ENCODE measurements around the gene MLN.
"Not testable (repeated sequence)": the region's sequence is repeated elsewhere in the genome, so short reads cannot be mapped to it uniquely, and the experiment has no call there.

Gene MLN

GRCh38 chr6:33836806-33837469 lies 33.1 kb upstream of the MLN start:
- Histone ChIP-seq H3K9me3 (ENCODE audit: control insufficient read depth, low read length) (no peaks in the 10 kb centered on the region), H3K36me3 (ENCODE audit: control insufficient read depth, insufficient read depth, low read length) (no peaks in the 10 kb centered on the region), H2AFZ (no peak overlapping the region), H3K27ac (no peak overlapping the region), H3K4me2 (ENCODE audit: low read length) (no peak overlapping the region), H3K9ac (no peak overlapping the region), H3K4me1 (no peaks in the 10 kb centered on the region), H3K79me2 (no peaks in the 10 kb centered on the region), H3K4me3 (ENCODE audit: low read depth, low read length) (no peak overlapping the region), H3K27me3 (ENCODE audit: control insufficient read depth, insufficient read depth, low read length) (no peaks in the 10 kb centered on the region)
- TF ChIP-seq CTCF (IDR thresholded peaks at IDR 0.05), result no peak

GRCh38 chr6:33834401-33835392 lies 30.9 kb upstream of the MLN start:
- H3K27me3 ChIP-seq (ENCODE audit: control insufficient read depth, insufficient read depth, low read length), result no peaks in the 10 kb centered on the region
- H3K4me2 ChIP-seq (ENCODE audit: low read length), result no peak overlapping the region
- H3K27ac ChIP-seq, result no peak overlapping the region
- no peak overlapping the region for H2AFZ ChIP-seq
- TF ChIP-seq CTCF (IDR thresholded peaks at IDR 0.05), result no peak
- no peak overlapping the region for H3K4me3 ChIP-seq (ENCODE audit: low read depth, low read length)
- H3K79me2 ChIP-seq, result no peaks in the 10 kb centered on the region
- no peaks in the 10 kb centered on the region for H3K9me3 ChIP-seq (ENCODE audit: control insufficient read depth, low read length)
- H3K36me3 ChIP-seq (ENCODE audit: control insufficient read depth, insufficient read depth, low read length), result no peaks in the 10 kb centered on the region
- H3K4me1 ChIP-seq, result no peaks in the 10 kb centered on the region
- H3K9ac ChIP-seq, result no peak overlapping the region

- Histone ChIP-seq H3K4me3 (ENCODE audit: low read depth, low read length) (no peak overlapping the region), H3K9me3 (ENCODE audit: control insufficient read depth, low read length) (no peaks in the 10 kb centered on the region), H3K36me3 (ENCODE audit: control insufficient read depth, insufficient read depth, low read length) (no peaks in the 10 kb centered on the region), H2AFZ (no peak overlapping the region), H3K79me2 (no peaks in the 10 kb centered on the region), H3K4me2 (ENCODE audit: low read length) (no peak overlapping the region), H3K9ac (no peak overlapping the region), H3K27ac (no peak overlapping the region), H3K27me3 (ENCODE audit: control insufficient read depth, insufficient read depth, low read length) (no peaks in the 10 kb centered on the region), H3K4me1 (no peaks in the 10 kb centered on the region)
- no peak for TF ChIP-seq CTCF (IDR thresholded peaks at IDR 0.05)
Observed at GRCh38 chr6:33833599-33833998, 29.8 kb upstream of the MLN start.

- H3K36me3 ChIP-seq (ENCODE audit: control insufficient read depth, insufficient read depth, low read length); H3K9ac ChIP-seq; H3K79me2 ChIP-seq; H3K27ac ChIP-seq; H3K9me3 ChIP-seq (ENCODE audit: control insufficient read depth, low read length); H3K4me2 ChIP-seq (ENCODE audit: low read length); H3K4me3 ChIP-seq (ENCODE audit: low read depth, low read length); H3K27me3 ChIP-seq (ENCODE audit: control insufficient read depth, insufficient read depth, low read length); H2AFZ ChIP-seq; H3K4me1 ChIP-seq: not testable (repeated sequence)
Observed at GRCh38 chr6:33832831-33833230, 29.0 kb upstream of the MLN start.

GRCh38 chr6:33831725-33832124 lies 27.9 kb upstream of the MLN start:
- not testable (repeated sequence) for H3K9me3 ChIP-seq (ENCODE audit: control insufficient read depth, low read length); H3K36me3 ChIP-seq (ENCODE audit: control insufficient read depth, insufficient read depth, low read length); H3K4me2 ChIP-seq (ENCODE audit: low read length); H3K79me2 ChIP-seq; H3K4me1 ChIP-seq; H3K4me3 ChIP-seq (ENCODE audit: low read depth, low read length); H3K27me3 ChIP-seq (ENCODE audit: control insufficient read depth, insufficient read depth, low read length); H2AFZ ChIP-seq; H3K9ac ChIP-seq; H3K27ac ChIP-seq

All from parathyroid adenoma (tissue), 2 donors.